WI38 (cell line): Measurements from ENCODE around the gene KRT85.
"Not testable (repeated sequence)": the region's sequence is repeated elsewhere in the genome, so short reads cannot be mapped to it uniquely, and the experiment has no call there.

ENCODE experiments used
- H3K4me3 ChIP-seq: 2 replicates; pipeline ENCODE4 v1.5.1; 2011; ENCODE audit warnings: low read depth, mild to moderate bottlenecking, control low read depth, low read length
- TF ChIP-seq, protein P1 (sequence below): IDR thresholded peaks from 2 replicates; pipeline ENCODE4 v1.5.1; 2012; ENCODE audit warnings: low read depth, mild to moderate bottlenecking, control low read depth, low read length

The KRT85 gene

DNA sequence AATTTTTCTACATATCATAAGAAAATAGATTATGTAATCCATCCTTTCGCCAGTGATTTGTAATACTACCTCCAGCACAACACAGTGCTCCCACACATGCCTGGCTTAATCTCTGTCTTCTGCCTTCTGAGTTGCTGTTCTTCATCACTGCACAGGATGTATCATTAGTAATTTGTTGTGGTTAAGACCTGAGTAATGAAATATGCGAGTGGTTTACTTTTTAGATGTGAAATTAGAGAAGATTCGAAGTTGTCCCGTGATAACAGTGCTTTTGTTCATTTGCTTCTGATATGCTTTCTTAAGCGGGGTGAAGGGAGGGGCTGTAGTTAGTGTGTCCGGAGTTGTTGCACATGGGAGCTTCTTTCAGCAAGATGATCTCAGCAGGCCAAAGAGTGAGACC is 18.1 kb downstream of the KRT85 start:
- TF ChIP-seq, protein P1, sequence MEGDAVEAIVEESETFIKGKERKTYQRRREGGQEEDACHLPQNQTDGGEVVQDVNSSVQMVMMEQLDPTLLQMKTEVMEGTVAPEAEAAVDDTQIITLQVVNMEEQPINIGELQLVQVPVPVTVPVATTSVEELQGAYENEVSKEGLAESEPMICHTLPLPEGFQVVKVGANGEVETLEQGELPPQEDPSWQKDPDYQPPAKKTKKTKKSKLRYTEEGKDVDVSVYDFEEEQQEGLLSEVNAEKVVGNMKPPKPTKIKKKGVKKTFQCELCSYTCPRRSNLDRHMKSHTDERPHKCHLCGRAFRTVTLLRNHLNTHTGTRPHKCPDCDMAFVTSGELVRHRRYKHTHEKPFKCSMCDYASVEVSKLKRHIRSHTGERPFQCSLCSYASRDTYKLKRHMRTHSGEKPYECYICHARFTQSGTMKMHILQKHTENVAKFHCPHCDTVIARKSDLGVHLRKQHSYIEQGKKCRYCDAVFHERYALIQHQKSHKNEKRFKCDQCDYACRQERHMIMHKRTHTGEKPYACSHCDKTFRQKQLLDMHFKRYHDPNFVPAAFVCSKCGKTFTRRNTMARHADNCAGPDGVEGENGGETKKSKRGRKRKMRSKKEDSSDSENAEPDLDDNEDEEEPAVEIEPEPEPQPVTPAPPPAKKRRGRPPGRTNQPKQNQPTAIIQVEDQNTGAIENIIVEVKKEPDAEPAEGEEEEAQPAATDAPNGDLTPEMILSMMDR = no peak
- no peak overlapping the region for H3K4me3 ChIP-seq

DNA sequence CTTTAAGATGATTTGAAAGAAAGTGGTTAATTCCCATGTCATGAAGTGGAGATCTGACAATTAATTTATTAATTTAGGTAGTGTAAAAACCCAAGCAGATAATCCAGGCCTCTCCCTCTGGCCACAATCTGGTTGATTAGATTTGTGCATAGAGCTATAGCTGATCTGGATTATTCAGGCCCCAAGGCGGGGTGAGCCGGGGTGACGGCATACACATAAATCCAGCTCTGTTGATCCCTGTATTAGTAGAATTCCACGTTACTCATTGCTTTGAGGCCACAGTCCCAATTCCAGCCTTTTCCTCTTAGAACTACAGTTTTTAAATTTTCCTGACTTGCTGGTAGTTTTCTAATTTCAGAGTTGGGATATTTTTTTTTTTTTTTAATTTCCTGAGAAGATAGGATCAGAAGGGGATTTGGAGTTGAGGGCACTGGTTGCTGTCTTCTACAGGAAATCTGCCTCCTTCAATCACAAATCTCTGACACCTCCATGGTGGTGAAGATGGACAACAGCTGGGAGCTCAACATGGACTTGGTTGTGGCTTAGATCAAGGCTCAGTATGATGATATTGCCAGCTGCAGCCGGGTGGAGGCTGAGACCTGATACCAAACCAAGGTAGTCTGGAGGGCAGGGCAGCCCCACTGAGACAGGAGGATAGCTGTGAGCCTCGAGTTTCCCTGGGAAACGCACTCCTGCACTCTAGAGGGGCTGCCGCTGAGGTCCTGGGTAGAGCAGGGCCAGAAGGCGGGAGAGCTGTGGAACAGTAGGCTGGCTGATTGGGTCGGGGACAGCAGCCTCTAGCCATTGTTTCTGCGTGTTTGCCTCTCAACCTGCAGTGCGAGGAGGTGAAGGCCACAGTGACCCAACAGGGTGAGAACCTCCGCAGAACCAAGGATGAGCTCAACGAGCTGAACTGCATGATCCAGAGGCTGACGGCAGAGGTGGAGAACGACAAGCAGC is 19.4 kb downstream of the KRT85 start:
- TF ChIP-seq, protein P1 = no peak
- H3K4me3 ChIP-seq = no peak overlapping the region

DNA sequence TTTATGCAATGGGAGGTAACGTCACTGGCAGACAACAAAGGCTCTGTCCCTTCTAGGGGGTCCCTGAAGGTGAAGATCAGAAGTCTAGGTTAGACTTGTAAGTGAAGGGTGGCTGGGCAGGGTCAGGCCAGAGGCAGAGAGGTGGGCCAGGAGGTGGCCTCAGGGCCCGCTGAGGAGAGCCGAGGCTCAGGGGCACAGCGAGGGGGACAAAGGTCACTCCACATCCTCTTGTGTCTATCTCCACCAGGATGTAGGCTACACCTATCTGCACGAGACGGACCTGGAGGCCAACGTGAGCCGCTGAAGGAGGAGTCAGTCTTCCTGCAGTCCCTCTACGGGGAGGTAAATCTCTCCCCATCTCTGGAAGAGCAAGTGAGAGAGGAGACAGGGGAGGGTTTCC is 20.3 kb downstream of the KRT85 start:
- TF ChIP-seq, protein P1 = no peak
- H3K4me3 ChIP-seq = no peak overlapping the region

DNA sequence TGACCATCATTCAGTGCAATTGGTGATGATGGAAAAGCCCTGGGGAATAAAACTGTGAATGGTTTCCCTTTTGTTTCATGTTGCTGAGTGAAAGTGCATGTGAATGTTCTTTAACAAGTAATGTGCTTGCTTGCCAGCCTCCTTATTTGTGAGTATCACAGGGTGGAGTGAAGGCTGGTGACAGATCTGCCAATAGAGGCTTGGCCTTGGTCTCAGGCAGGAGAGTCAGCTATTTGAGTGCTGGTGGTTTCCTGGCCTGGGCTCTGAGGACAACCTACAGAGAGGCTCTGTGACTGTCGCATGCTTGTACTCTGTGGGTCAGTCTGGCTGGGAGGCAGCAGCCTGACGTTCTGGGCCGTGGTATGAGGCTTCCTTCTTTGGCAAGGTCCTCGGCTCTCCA is 20.7 kb downstream of the KRT85 start:
- no peak overlapping the region for H3K4me3 ChIP-seq
- TF ChIP-seq, protein P1 = no peak

DNA sequence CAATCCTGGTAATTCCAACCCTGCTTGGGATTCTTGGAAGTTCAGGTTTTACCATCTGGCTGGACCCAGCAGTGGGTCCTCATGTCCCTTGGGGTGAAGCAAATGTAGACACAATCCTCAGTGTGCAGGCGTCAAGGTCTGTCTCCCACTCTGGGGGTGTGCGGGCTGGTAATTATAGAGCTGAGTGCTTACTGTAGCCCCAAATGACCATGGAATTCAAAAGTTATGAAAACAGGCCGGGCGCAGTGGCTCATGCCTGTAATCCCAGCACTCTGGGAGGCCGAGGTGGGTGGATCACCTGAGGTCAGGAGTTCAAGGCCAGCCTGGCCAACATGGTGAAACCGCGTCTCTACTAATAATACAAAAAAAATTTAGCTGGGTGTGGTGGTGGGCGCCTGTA is 22.2 kb downstream of the KRT85 start:
- H3K4me3 ChIP-seq = not testable (repeated sequence)

DNA sequence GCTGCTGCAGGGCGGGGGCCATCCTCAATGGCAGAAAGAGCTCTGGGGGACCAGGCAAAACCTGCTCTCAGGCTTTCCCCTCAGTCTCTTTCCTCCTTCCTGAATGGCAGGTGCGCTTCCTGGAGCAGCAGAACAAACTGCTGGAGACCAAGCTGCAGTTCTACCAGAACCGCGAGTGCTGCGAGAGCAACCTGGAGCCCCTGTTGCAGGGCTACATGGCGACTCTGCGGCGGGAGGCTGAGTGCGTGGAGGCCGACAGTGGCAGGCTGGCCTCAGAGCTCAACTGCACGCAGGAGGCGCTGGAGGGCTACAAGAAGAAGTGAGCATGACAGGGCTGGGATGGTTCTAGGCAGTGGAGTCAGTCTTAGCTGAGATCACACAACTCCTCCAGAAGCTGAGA is 23.2 kb downstream of the KRT85 start:
- no peak overlapping the region for H3K4me3 ChIP-seq
- TF ChIP-seq, protein P1 = no peak

DNA sequence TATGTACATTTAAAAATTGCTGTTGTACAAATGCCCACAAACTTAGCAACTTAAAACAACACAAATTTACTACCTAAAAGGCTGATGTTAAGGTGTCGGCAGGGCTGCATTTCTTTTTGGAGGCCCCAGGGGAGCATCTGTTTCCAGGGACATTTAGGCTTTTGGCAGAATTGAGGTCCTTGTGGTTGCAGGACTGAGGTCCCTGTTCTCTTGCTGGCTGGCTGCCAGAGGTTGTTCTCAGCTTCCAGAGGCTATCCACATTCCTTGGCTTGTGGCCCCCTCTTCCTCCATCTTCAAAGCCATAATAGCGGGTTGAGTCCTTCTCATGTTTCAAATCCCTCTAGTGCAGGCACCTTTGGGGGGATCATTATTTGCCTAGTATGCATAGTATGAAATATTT is 23.7 kb downstream of the KRT85 start:
- TF ChIP-seq, protein P1 = no peak

More for the DNA sequence above, 23.7 kb downstream of the KRT85 start:
- no peak overlapping the region for H3K4me3 ChIP-seq
